Ascending aorta (tissue), 2 donors: ENCODE results near the gene DIP2C. TPM values are rescaled to one million over a fixed set of nuclear protein-coding genes. Genes with fewer than 3 reads are reported as not detected.
"Not testable (repeated sequence)": the region's sequence is repeated elsewhere in the genome, so short reads cannot be mapped to it uniquely, and the experiment has no call there.

ENCODE experiments used
- DNase-seq, 2 donors: peaks; one replicate each; pipeline ENCODE4 v3.0.0-alpha.2; 2019; ENCODE audit warnings: low spot score in 2 of 2
- H3K27ac ChIP-seq, 2 donors: fragments of 200-600 bp; sonication (generic); one replicate each; pipeline ENCODE4 v1.5.1; 2016 to 2017; ENCODE audit warnings: mild to moderate bottlenecking in 1 of 2
- H3K27me3 ChIP-seq: fragments of 200-600 bp; sonication (generic); one replicate; pipeline ENCODE4 v1.5.1; 2017
- H3K36me3 ChIP-seq, 2 donors: fragments of 200-600 bp; sonication (generic); one replicate each; pipeline ENCODE4 v1.5.1; 2016
- H3K4me1 ChIP-seq, 2 donors: fragments of 200-600 bp; sonication (generic); one replicate each; pipeline ENCODE4 v1.5.1; 2016 to 2017; ENCODE audit warnings: mild to moderate bottlenecking in 1 of 2
- H3K4me3 ChIP-seq, 2 donors: fragments of 200-600 bp; sonication (generic); one replicate each; pipeline ENCODE4 v1.5.1; 2016 to 2017; ENCODE audit warnings: mild to moderate bottlenecking in 1 of 2
- H3K9me3 ChIP-seq, 2 donors: fragments of 200-600 bp; sonication (generic); one replicate each; pipeline ENCODE4 v1.5.1; 2016
- intact Hi-C: fragments of 100-400 bp; cut with DNase I; formaldehyde crosslinking; loops from one replicate; pipeline ENCODE4 v1.15.1; 2023
- total RNA-seq: library from RNA; depleted of rRNA; stranded (reverse); fragments of >200 nt; gene quantifications from one replicate; pipeline ENCODE4 v1.1.0, GENCODE V29; 2016
- TF ChIP-seq, protein P1 (sequence below), 3 experiments: fragments of 200-600 bp in 2 of 3; fragments of 450-650 bp in 1 of 3; sonication (generic) in 2 of 3; IDR thresholded peaks; one replicate each; pipeline ENCODE4 v1.5.1; 2016 to 2019; ENCODE audit warnings: antibody characterized with exemption in 3 of 3, mild to moderate bottlenecking in 1 of 3, moderate library complexity in 1 of 3

Gene DIP2C
- total RNA-seq, 1 donor from 2014 or later, result 14.7 TPM

DNA sequence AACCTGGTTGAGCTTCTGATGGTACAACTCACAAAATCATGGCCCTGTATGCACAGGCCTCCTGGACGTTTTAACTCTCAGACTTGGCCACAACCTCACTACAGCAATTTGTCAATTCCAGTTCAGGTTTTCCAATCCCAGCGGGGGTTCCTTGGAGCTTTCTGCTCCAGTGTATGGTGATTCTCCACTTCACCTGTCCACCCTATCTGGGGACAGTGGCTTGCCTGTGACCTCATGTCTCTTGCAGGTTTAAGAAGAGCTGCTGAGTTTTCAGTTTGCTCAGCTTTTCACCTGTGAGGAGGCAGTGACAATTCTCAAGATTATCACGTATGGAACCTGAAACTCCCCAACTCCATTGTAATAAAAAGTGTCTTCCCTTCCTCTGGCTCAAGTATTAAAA lies 254.1 kb downstream of the DIP2C start:
- intact Hi-C loops, result no loop called here
- Histone ChIP-seq H3K27me3 (no peaks in the 10 kb centered on the region), H3K4me3 (no peak overlapping the region), H3K4me1 (no peaks in the 10 kb centered on the region), H3K9me3 (no peaks in the 10 kb centered on the region), H3K36me3 (peaks cover 0 to 10% of the 10 kb centered on the region in 2 donors), H3K27ac (no peak overlapping the region)
- DNase-seq, result no peak
- TF ChIP-seq, protein P1, sequence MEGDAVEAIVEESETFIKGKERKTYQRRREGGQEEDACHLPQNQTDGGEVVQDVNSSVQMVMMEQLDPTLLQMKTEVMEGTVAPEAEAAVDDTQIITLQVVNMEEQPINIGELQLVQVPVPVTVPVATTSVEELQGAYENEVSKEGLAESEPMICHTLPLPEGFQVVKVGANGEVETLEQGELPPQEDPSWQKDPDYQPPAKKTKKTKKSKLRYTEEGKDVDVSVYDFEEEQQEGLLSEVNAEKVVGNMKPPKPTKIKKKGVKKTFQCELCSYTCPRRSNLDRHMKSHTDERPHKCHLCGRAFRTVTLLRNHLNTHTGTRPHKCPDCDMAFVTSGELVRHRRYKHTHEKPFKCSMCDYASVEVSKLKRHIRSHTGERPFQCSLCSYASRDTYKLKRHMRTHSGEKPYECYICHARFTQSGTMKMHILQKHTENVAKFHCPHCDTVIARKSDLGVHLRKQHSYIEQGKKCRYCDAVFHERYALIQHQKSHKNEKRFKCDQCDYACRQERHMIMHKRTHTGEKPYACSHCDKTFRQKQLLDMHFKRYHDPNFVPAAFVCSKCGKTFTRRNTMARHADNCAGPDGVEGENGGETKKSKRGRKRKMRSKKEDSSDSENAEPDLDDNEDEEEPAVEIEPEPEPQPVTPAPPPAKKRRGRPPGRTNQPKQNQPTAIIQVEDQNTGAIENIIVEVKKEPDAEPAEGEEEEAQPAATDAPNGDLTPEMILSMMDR (IDR thresholded peaks at IDR 0.05), result no peak

DNA sequence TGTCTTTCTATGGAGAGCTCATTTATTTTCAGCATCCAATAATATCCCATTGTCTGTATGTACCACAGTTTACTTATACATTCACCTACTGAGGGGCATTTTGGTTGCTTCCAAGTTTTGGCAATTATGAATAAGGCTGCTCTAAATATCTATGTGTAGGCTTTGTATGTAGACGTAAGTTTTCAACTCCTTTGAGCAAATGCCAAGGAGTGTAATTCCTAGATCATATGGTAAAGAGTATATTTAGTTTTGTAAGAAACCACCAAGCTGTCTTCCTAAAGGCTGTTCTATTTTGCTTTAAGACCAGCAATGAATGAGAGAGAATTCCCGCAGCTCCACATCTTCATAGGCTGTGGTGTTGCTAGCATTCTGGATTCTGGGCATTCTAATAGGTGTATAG lies 259.8 kb downstream of the DIP2C start:
- no peaks in the 10 kb centered on the region for H3K27me3 ChIP-seq
- no peaks in the 10 kb centered on the region for H3K36me3 ChIP-seq
- DNase-seq, result no peak
- intact Hi-C loops, result no loop called here
- H3K4me1 ChIP-seq, result no peaks in the 10 kb centered on the region
- no peak overlapping the region for H3K27ac ChIP-seq
- TF ChIP-seq, protein P1 (IDR thresholded peaks at IDR 0.05), result no peak
- H3K9me3 ChIP-seq, result no peaks in the 10 kb centered on the region
- no peak overlapping the region for H3K4me3 ChIP-seq

DNA sequence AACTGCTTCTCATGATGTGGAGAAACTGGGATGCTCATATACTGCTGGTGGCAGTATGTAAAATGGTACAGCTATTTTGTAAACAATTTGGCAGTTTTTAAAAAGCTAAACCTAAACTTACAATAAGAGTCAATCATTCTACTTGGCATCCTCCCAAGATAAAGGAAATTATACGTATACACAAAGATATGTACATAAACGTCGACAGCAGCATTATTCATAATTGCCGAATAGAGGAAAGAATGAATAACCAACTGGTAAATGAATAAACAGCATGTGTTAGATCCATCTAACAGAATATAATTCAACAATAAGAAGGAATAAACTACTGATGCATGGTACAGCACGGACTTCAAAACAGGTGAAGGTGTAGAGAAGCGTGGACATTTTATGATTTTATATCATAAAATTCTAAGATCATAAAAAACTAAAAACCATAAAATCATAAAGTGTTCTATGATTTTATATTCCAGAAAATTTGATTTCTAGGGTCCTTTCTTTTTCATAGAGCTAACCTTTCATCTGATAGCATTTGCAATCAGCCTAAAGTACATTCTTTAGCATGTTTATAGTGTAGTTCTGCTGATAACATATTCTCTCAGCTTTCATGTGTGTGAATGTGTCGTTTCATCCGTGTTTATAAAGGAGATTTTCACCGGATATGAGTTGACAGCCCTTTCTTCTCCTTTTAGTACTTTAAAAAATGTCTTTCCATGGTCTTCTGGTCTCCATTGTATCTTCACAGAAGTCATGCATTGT lies 261.5 kb downstream of the DIP2C start:
- H3K36me3 ChIP-seq, result peaks cover 0 to under 1% of the 10 kb centered on the region in 2 donors
- H3K9me3 ChIP-seq, result no peaks in the 10 kb centered on the region
- TF ChIP-seq, protein P1 (IDR thresholded peaks at IDR 0.05), result no peak
- H3K4me3 ChIP-seq, result no peak overlapping the region
- no peak overlapping the region for H3K27ac ChIP-seq
- no peak for DNase-seq
- no peaks in the 10 kb centered on the region for H3K4me1 ChIP-seq
- intact Hi-C loops, result no loop called here
- H3K27me3 ChIP-seq, result no peaks in the 10 kb centered on the region

GRCh38 chr10:425365-425764 lies 264.1 kb downstream of the DIP2C start:
- DNase-seq, H3K4me1 ChIP-seq, intact Hi-C loops, H3K27me3 ChIP-seq, H3K9me3 ChIP-seq, H3K36me3 ChIP-seq, H3K4me3 ChIP-seq, H3K27ac ChIP-seq: not testable (repeated sequence)

GRCh38 chr10:424724-425123 lies 264.7 kb downstream of the DIP2C start:
- H3K36me3 ChIP-seq, DNase-seq, intact Hi-C loops, H3K4me3 ChIP-seq, H3K9me3 ChIP-seq, H3K27ac ChIP-seq, H3K27me3 ChIP-seq: not testable (repeated sequence)
- H3K4me1 ChIP-seq, result peaks cover 3 to 12% of the 10 kb centered on the region in 2 donors

GRCh38 chr10:423178-423577 lies 266.3 kb downstream of the DIP2C start:
- Histone ChIP-seq H3K27me3 (no peaks in the 10 kb centered on the region), H3K27ac (no peak overlapping the region), H3K9me3 (no peaks in the 10 kb centered on the region), H3K4me1 (peaks cover 3 to 12% of the 10 kb centered on the region in 2 donors), H3K4me3 (no peak overlapping the region), H3K36me3 (peaks cover 0 to 14% of the 10 kb centered on the region in 2 donors)
- TF ChIP-seq, protein P1 (IDR thresholded peaks at IDR 0.05), result no peak
- intact Hi-C loops, result no loop called here
- DNase-seq, result no peak
